Heart left ventricle (tissue), 16 donors: Measurements from ENCODE around the gene TEFM. TPM values are rescaled to one million over a fixed set of nuclear protein-coding genes. Genes with fewer than 3 reads are reported as not detected.

ENCODE experiments used
- ATAC-seq, 4 donors: fragments of 200-7000 bp; cut with Tn5 transposase; one replicate each; pipeline ENCODE4 v1.9.1; 2020 to 2022; ENCODE audit warnings: moderate library complexity in 4 of 4, mild to moderate bottlenecking in 3 of 4, moderate number of reproducible peaks in 1 of 4
- DNase-seq, 5 donors: peaks; one replicate each; pipeline ENCODE4 v3.0.0-alpha.2; 2020
- H3K27ac ChIP-seq, 12 donors: fragments of 200-600 bp; sonication (generic) in 4 of 12; one replicate each; pipeline versions ENCODE4 v1.5.0 to v1.8.0; 2016 to 2022; ENCODE audit warnings: mild to moderate bottlenecking in 2 of 12
- H3K27me3 ChIP-seq, 9 donors: fragments of 200-600 bp; sonication (generic) in 2 of 9; one replicate each; pipeline versions ENCODE4 v1.5.1 to v1.8.0; 2016 to 2022; ENCODE audit warnings: mild to moderate bottlenecking in 3 of 9
- H3K36me3 ChIP-seq, 9 donors: fragments of 200-600 bp; sonication (generic) in 2 of 9; one replicate each; pipeline versions ENCODE4 v1.5.0 to v1.8.0; 2018 to 2022; ENCODE audit warnings: mild to moderate bottlenecking in 2 of 9
- H3K4me1 ChIP-seq, 12 donors: fragments of 200-600 bp; sonication (generic) in 4 of 12; one replicate each; pipeline versions ENCODE4 v1.5.0 to v1.8.0; 2016 to 2022; ENCODE audit warnings: mild to moderate bottlenecking in 3 of 12
- H3K4me3 ChIP-seq, 12 donors: fragments of 200-600 bp; sonication (generic) in 4 of 12; one replicate each; pipeline versions ENCODE4 v1.5.0 to v1.8.0; 2017 to 2022; ENCODE audit warnings: mild to moderate bottlenecking in 9 of 12, moderate library complexity in 4 of 12
- H3K9me3 ChIP-seq, 12 donors: fragments of 200-600 bp; sonication (generic) in 4 of 12; one replicate each; pipeline versions ENCODE4 v1.5.0 to v1.8.0; 2016 to 2022; ENCODE audit warnings: mild to moderate bottlenecking in 1 of 12
- CTCF ChIP-seq, 12 donors: fragments of 200-600 bp; sonication (generic) in 4 of 12; IDR thresholded peaks; one replicate each; pipeline versions ENCODE4 v1.5.0 to v1.8.0; 2018 to 2022; ENCODE audit warnings: antibody characterized with exemption in 12 of 12, mild to moderate bottlenecking in 5 of 12
- POLR2A ChIP-seq, 2 donors: fragments of 450-650 bp; IDR thresholded peaks; one replicate each; pipeline ENCODE4 v1.6.1; 2017; ENCODE audit warnings: antibody characterized with exemption in 2 of 2, mild to moderate bottlenecking in 2 of 2, moderate library complexity in 2 of 2
- WGBS, 4 donors: extraction: QIAGEN DNeasy Blood & Tissue Kit in 2 of 4; methylation state at CpG; one replicate each; pipeline versions ENCODE4 v1.1.5 to v1.1.7; 2013 to 2018; 5-methylcytosine and 5-hydroxymethylcytosine counted together
- intact Hi-C, 10 donors: fragments of 100-400 bp; cut with DNase I; formaldehyde crosslinking; loops; one replicate each; pipeline versions ENCODE4 v1.11.1 to v1.14.2; 2022
- polyA plus RNA-seq, 2 donors: library from polyadenylated mRNA; stranded (reverse); fragments of 200-250 nt; gene quantifications; one replicate each; pipeline ENCODE4 v1.2.3, GENCODE V29; 2013
- total RNA-seq, 9 donors: library from RNA; depleted of rRNA in 2 of 9; stranded (reverse); fragments of >200 nt in 2 of 9; fragmentation: NEBNext Ultra II Directional in 3 of 9; extraction: Animal tissue kit (Norgen Biotek cat#: 25700) in 3 of 9; gene quantifications; one replicate each; pipeline versions ENCODE4 v1.1.0 to v1.2.4, GENCODE V29; 2016 to 2023
- donor health status: ischemic (EF 13 %, LVEDD 7.1; RV severe dilation, severe dysfunction).
- donor health status: healthy with polysubstance abuse.
- donor health status: DM: no; HTN: yes; CAD: no.
- donor health status: DM: no; HTN: no; CAD: no.
- donor health status: ischemic (EF 25% LVEDD 6.9; RV normal size, moderate dysfunction).
- donor health status: ischemic (EF 25% LVEDD 5.7; RV mildly dilated, moderate dysfunction).
- donor health status: healthy.
- donor health status: DM: yes; HTN: yes; CAD: no.
- donor health status: ischemic (EF 35%, LVEDD 5.7; RV mildly dilated, moderate dysfunction).
- donor health status: nonischemic (EF 11% LVEDD 7.7; RV severe dilation, severe dysfunction).
- donor health status: DM: yes; HTN: yes; CAD: no.
- donor health status: PGD.
- donor health status: ischemic (EF 29% LVEDD 5.4; RV normal size, mild dysfunction).
- donor health status: nonischemic (EF 23%, LVEDD 6.1; RV moderate dilation, normal function).

TEFM gene
- total and polyA plus RNA-seq, 11 donors: 5.2 to 30.1 (median 13.1) TPM

DNA sequence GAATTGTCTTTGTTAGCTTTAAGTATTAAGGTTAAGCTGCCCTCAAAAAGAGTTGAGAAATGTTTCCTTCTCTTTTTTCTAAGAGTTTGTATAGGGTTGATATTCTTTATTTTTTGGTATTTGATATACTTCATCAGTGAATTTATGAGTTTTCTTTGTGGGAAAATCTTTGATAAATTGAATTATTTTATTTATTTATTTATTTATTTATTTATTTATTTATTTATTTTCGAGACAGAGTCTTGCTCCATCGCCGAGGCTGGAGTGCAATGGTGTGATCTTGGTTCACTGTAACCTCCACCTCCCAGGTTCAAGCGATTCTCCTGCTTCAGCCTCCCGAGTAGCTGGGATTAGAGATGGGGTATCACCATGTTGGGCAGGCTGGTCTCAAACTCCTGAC, 19.9 kb downstream of the TEFM start:
- no peak overlapping the region for H3K27ac ChIP-seq
- WGBS, 4 donors: 95 to 99% (median 96%) methylated on average over 5 of the region's 5 CpGs
- peaks cover 0 to 18% (median 0%) of the 10 kb centered on the region in 9 donors for H3K36me3 ChIP-seq
- no peak for DNase-seq
- no peaks in the 10 kb centered on the region for H3K4me1 ChIP-seq
- ATAC-seq: no peak
- no peak overlapping the region for H3K4me3 ChIP-seq
- no peaks in the 10 kb centered on the region for H3K9me3 ChIP-seq
- no peaks in the 10 kb centered on the region for H3K27me3 ChIP-seq
- TF ChIP-seq POLR2A (IDR thresholded peaks at IDR 0.05): no peak
- TF ChIP-seq CTCF (IDR thresholded peaks at IDR 0.05): no peak
- intact Hi-C loops: no loop called here

- no peak overlapping the region for H3K4me3 ChIP-seq
- H3K36me3 ChIP-seq: peaks cover 0 to 29% (median 0%) of the 10 kb centered on the region in 9 donors
- intact Hi-C loops: no loop called here
- no peaks in the 10 kb centered on the region for H3K27me3 ChIP-seq
- DNase-seq: no peak
- no peaks in the 10 kb centered on the region for H3K4me1 ChIP-seq
- no peak for ATAC-seq
- 96 to 99% (median 98%) methylated on average over 6 of the region's 6 CpGs for WGBS, 4 donors
- no peak overlapping the region for H3K27ac ChIP-seq
- no peaks in the 10 kb centered on the region for H3K9me3 ChIP-seq
- TF ChIP-seq CTCF (IDR thresholded peaks at IDR 0.05) (no peak), POLR2A (IDR thresholded peaks at IDR 0.05) (no peak)
These were observed 37.0 kb downstream of the TEFM start for GRCh38 chr17:30869005-30869404.

- Histone ChIP-seq H3K27ac (no peak overlapping the region), H3K4me3 (no peak overlapping the region), H3K4me1 (no peaks in the 10 kb centered on the region), H3K36me3 (peaks cover 0 to 20% (median 0%) of the 10 kb centered on the region in 9 donors), H3K9me3 (no peaks in the 10 kb centered on the region), H3K27me3 (no peaks in the 10 kb centered on the region)
- 88 to 97% (median 93%) methylated on average over 1 of the region's 1 CpG for WGBS, 4 donors
- TF ChIP-seq POLR2A (IDR thresholded peaks at IDR 0.05) (no peak), CTCF (IDR thresholded peaks at IDR 0.05) (no peak)
- no peak for DNase-seq
- intact Hi-C loops: no loop called here
- no peak for ATAC-seq
These were observed 41.4 kb downstream of the TEFM start for GRCh38 chr17:30864636-30865035.

- TF ChIP-seq POLR2A (IDR thresholded peaks at IDR 0.05): no peak
- no peak for TF ChIP-seq CTCF (IDR thresholded peaks at IDR 0.05)
- 94 to 97% (median 95%) methylated on average over 9 of the region's 9 CpGs for WGBS, 4 donors
- intact Hi-C loops: no loop called here
- Histone ChIP-seq H3K4me3 (no peak overlapping the region), H3K4me1 (no peaks in the 10 kb centered on the region), H3K27ac (no peak overlapping the region), H3K27me3 (no peaks in the 10 kb centered on the region), H3K36me3 (peaks cover 0 to 16% (median 0%) of the 10 kb centered on the region in 9 donors), H3K9me3 (no peaks in the 10 kb centered on the region)
- ATAC-seq (no peak), DNase-seq (no peak)
These were observed 47.3 kb downstream of the TEFM start for GRCh38 chr17:30858556-30859250.
